DOHH2 (cell line): Measurements from ENCODE around the gene PLAAT4.

Experiments used
- H3F3A ChIP-seq: fragments of 200-600 bp; sonication (generic), shearing (Covaris generic); 2 replicates; pipeline ENCODE4 v1.6.0; 2016; ENCODE audit warnings: antibody characterized with exemption, mild to moderate bottlenecking; ENCODE audit not compliant: control insufficient read depth, insufficient read depth
- H3K27ac ChIP-seq: fragments of 200-600 bp; sonication (generic); 2 replicates; pipeline ENCODE4 v1.5.1; 2014; ENCODE audit warnings: low read depth, mild to moderate bottlenecking, low read length, moderate library complexity
- H3K27me3 ChIP-seq: fragments of 200-600 bp; sonication (generic); 2 replicates; pipeline ENCODE4 v1.6.1; 2014; ENCODE audit warnings: mild to moderate bottlenecking, low read length, mixed read lengths; ENCODE audit not compliant: control insufficient read depth
- H3K36me3 ChIP-seq: fragments of 200-600 bp; sonication (generic); 2 replicates; pipeline ENCODE4 v1.6.1; 2014; ENCODE audit warnings: mild to moderate bottlenecking, low read length, moderate library complexity, mixed read lengths; ENCODE audit not compliant: control insufficient read depth
- H3K4me1 ChIP-seq: fragments of 200-600 bp; sonication (generic); 2 replicates; pipeline ENCODE4 v1.6.1; 2014; ENCODE audit warnings: mild to moderate bottlenecking, low read length, mixed read lengths; ENCODE audit not compliant: control insufficient read depth
- H3K4me2 ChIP-seq: fragments of 200-600 bp; sonication (generic); 2 replicates; pipeline ENCODE4 v1.6.0; 2014; ENCODE audit warnings: mild to moderate bottlenecking, low read length, moderate library complexity
- H3K4me3 ChIP-seq: fragments of 200-600 bp; sonication (generic); 2 replicates; pipeline ENCODE4 v1.5.1; 2014; ENCODE audit warnings: mild to moderate bottlenecking, low read length, mixed read lengths
- H3K79me2 ChIP-seq: fragments of 200-600 bp; sonication (generic); 2 replicates; pipeline ENCODE4 v1.6.1; 2014; ENCODE audit warnings: mild to moderate bottlenecking, low read length, mixed read lengths; ENCODE audit not compliant: control insufficient read depth
- H3K9me2 ChIP-seq: fragments of 200-600 bp; sonication (generic); replicated peaks from 2 replicates; pipeline ENCODE4 v1.6.1; 2014; ENCODE audit warnings: mild to moderate bottlenecking, low read length, mixed read lengths; ENCODE audit not compliant: control insufficient read depth
- H3K9me3 ChIP-seq: fragments of 200-600 bp; sonication (generic); 2 replicates; pipeline ENCODE4 v1.6.1; 2014; ENCODE audit warnings: antibody characterized with exemption, low read length, mixed read lengths; ENCODE audit not compliant: control insufficient read depth, insufficient read depth
- H4K20me1 ChIP-seq: fragments of 200-600 bp; sonication (generic); 2 replicates; pipeline ENCODE4 v1.6.0; 2014; ENCODE audit warnings: low read depth, mild to moderate bottlenecking, antibody characterized with exemption, low read length, moderate library complexity; ENCODE audit not compliant: control insufficient read depth, insufficient read depth
- EZH2phosphoT487 ChIP-seq: fragments of 200-600 bp; sonication (generic); IDR thresholded peaks from 2 replicates; pipeline ENCODE4 v1.6.1; 2017; ENCODE audit warnings: borderline replicate concordance, mild to moderate bottlenecking, antibody characterized with exemption, low read length, moderate library complexity, mixed read lengths
- TF ChIP-seq, protein P1 (sequence below): fragments of 200-600 bp; sonication (generic); IDR thresholded peaks from one replicate; pipeline ENCODE4 v1.5.1; 2014; ENCODE audit warnings: antibody characterized with exemption, mild to moderate bottlenecking, low read depth, low read length; ENCODE audit not compliant: poor library complexity, severe bottlenecking

PLAAT4 gene

DNA sequence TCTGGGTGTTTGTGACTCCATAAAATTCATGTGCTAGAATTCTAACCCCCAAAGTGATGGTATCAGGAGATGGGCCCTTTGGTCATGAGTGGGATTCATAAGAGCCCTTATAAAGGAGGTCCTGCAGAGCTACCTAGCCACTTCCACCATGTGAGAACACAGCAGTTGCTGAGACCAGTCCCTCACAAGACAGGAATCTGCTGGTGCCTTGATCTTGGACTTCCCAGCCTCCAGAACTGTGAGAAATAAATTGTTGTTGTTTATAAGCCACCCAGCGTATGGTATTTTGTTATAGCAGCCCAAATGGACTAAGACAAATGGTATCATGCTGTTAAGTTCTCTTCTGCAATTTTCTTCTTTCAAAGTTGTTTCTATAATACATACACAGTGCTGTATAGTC, 44.2 kb upstream of the PLAAT4 start:
- TF ChIP-seq EZH2phosphoT487: no peak
- TF ChIP-seq, protein P1, sequence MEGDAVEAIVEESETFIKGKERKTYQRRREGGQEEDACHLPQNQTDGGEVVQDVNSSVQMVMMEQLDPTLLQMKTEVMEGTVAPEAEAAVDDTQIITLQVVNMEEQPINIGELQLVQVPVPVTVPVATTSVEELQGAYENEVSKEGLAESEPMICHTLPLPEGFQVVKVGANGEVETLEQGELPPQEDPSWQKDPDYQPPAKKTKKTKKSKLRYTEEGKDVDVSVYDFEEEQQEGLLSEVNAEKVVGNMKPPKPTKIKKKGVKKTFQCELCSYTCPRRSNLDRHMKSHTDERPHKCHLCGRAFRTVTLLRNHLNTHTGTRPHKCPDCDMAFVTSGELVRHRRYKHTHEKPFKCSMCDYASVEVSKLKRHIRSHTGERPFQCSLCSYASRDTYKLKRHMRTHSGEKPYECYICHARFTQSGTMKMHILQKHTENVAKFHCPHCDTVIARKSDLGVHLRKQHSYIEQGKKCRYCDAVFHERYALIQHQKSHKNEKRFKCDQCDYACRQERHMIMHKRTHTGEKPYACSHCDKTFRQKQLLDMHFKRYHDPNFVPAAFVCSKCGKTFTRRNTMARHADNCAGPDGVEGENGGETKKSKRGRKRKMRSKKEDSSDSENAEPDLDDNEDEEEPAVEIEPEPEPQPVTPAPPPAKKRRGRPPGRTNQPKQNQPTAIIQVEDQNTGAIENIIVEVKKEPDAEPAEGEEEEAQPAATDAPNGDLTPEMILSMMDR: no peak
- no peak overlapping the region for H3K4me3 ChIP-seq
- H3K4me1 ChIP-seq: no peaks in the 10 kb centered on the region
- H3F3A ChIP-seq: no peaks in the 10 kb centered on the region
- H3K79me2 ChIP-seq: no peaks in the 10 kb centered on the region
- H3K36me3 ChIP-seq: no peaks in the 10 kb centered on the region
- H3K9me2 ChIP-seq: no peaks in the 10 kb centered on the region
- H3K27ac ChIP-seq: no peak overlapping the region
- peaks cover 16% of the 10 kb centered on the region for H3K27me3 ChIP-seq
- no peaks in the 10 kb centered on the region; the same call in 1 of the 2 replicates for H3K9me3 ChIP-seq
- no peak overlapping the region for H3K4me2 ChIP-seq
- no peaks in the 10 kb centered on the region for H4K20me1 ChIP-seq

DNA sequence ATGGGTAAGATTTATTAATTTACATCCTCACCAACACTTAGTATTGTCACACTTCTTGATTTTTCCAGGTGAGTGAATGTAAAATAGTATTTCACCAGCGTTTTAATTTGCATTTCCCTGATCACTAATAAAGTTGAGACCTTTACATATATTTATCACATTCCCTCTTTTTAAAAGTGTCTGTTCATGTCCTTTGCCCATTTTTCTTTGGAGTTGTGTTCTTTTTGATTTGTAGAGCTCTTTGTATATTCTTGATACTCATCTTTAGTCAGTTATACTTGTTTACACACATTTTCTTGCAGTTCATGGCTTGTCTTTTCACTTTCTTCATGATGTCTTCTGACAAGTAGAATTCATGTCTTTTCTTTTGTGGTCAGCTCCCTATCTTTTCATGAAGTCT, 43.5 kb upstream of the PLAAT4 start:
- peaks cover 20% of the 10 kb centered on the region for H3K27me3 ChIP-seq
- H3K27ac ChIP-seq: no peak overlapping the region
- H4K20me1 ChIP-seq: no peaks in the 10 kb centered on the region
- no peak overlapping the region for H3K4me3 ChIP-seq
- no peaks in the 10 kb centered on the region for H3K4me1 ChIP-seq
- H3K79me2 ChIP-seq: no peaks in the 10 kb centered on the region
- H3K9me2 ChIP-seq: no peaks in the 10 kb centered on the region
- H3K36me3 ChIP-seq: no peaks in the 10 kb centered on the region
- H3F3A ChIP-seq: no peaks in the 10 kb centered on the region
- TF ChIP-seq EZH2phosphoT487: no peak
- peaks cover 6% of the 10 kb centered on the region; the same call in 1 of the 2 replicates for H3K9me3 ChIP-seq
- H3K4me2 ChIP-seq: no peak overlapping the region

DNA sequence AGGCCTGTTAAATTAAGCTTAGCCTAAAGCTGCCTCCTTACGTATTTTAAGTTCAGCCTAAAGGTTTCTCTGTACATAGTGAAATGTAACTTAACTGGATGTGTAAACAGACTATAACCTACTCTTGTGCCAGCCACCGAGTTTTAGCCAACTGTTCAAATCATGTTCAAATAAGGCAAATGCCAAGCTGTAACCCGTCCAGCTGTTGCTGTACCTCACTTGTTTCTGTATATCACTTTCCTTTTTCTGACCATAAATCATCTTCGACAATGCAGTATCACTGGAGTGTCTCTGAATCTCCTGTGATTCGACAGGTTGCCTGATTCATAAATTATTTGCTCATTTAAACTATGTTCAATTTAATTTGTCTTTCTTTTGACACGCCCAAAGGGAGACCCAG, 41.6 kb upstream of the PLAAT4 start:
- H3K9me3 ChIP-seq: peaks cover 7% of the 10 kb centered on the region; the same call in 1 of the 2 replicates
- H3K27ac ChIP-seq: no peak overlapping the region
- H3K9me2 ChIP-seq: no peaks in the 10 kb centered on the region
- no peak overlapping the region for H3K4me3 ChIP-seq
- no peak for TF ChIP-seq EZH2phosphoT487
- TF ChIP-seq, protein P1: no peak
- no peaks in the 10 kb centered on the region for H3F3A ChIP-seq
- no peaks in the 10 kb centered on the region for H4K20me1 ChIP-seq
- no peaks in the 10 kb centered on the region for H3K36me3 ChIP-seq
- H3K27me3 ChIP-seq: peaks cover 17% of the 10 kb centered on the region
- H3K4me2 ChIP-seq: no peak overlapping the region
- no peaks in the 10 kb centered on the region for H3K79me2 ChIP-seq
- H3K4me1 ChIP-seq: no peaks in the 10 kb centered on the region

DNA sequence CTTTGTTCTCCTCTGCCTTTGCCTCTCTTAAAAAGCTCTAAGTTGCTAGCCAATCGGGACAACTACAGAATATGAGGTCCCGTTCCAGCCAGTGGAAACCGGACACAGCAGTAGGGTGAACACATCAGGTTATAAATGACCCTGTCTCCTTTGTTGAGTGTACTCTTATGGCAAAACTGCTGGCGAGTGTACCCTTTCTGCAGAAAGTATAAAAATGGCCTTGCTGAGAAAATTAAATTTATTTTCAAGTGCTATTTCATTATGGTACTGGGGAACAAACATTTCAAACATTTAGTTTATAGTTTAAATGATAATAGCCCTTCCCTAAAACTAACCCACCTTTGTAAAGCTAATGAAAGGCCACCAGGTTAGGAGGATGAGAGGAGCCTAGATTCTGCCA, 36.7 kb upstream of the PLAAT4 start:
- Histone ChIP-seq H3K27me3 (peaks cover 13% of the 10 kb centered on the region), H3K9me2 (no peaks in the 10 kb centered on the region), H3K4me2 (no peak overlapping the region), H3K4me3 (no peak overlapping the region), H3K9me3 (peaks cover 11% of the 10 kb centered on the region), H3K79me2 (no peaks in the 10 kb centered on the region), H4K20me1 (no peaks in the 10 kb centered on the region), H3K4me1 (no peaks in the 10 kb centered on the region), H3K27ac (no peak overlapping the region), H3F3A (no peaks in the 10 kb centered on the region), H3K36me3 (no peaks in the 10 kb centered on the region)
- TF ChIP-seq EZH2phosphoT487: no peak
